HUES48 (cell line): Measurements from ENCODE around the gene RAPGEF5.

Experiments used
- H3K27ac ChIP-seq: one replicate; pipeline ENCODE4 v1.7.0; 2013; ENCODE audit warnings: low read depth, low read length, inconsistent platforms
- H3K27me3 ChIP-seq: 2 replicates; pipeline ENCODE4 v1.6.1; 2013; ENCODE audit warnings: mild to moderate bottlenecking, low read length; ENCODE audit not compliant: control insufficient read depth, insufficient read depth
- H3K36me3 ChIP-seq: 2 replicates; pipeline ENCODE4 v1.6.1; 2013; ENCODE audit warnings: low read length; ENCODE audit not compliant: control insufficient read depth, insufficient read depth
- H3K4me1 ChIP-seq: 2 replicates; pipeline ENCODE4 v1.6.1; 2013; ENCODE audit warnings: mild to moderate bottlenecking, low read length; ENCODE audit not compliant: control insufficient read depth, insufficient read depth
- H3K4me3 ChIP-seq: 2 replicates; pipeline ENCODE4 v1.5.1; 2013; ENCODE audit warnings: mild to moderate bottlenecking, low read depth, low read length
- H3K9ac ChIP-seq: 2 replicates; pipeline ENCODE4 v1.6.1; 2013; ENCODE audit warnings: mild to moderate bottlenecking, low read depth, low read length, moderate library complexity
- H3K9me3 ChIP-seq: 2 replicates; pipeline ENCODE4 v1.6.1; 2013; ENCODE audit warnings: low read length; ENCODE audit not compliant: control insufficient read depth, insufficient read depth

Gene RAPGEF5

GRCh38 chr7:22238354-22239311, 118.3 kb downstream of the RAPGEF5 start:
- H3K36me3 ChIP-seq: no peaks in the 10 kb centered on the region
- H3K27me3 ChIP-seq: no peaks in the 10 kb centered on the region
- H3K9me3 ChIP-seq: no peaks in the 10 kb centered on the region
- H3K9ac ChIP-seq: no peak overlapping the region
- H3K4me1 ChIP-seq: peaks cover 10% of the 10 kb centered on the region; the same call in 1 of the 2 replicates
- no peak overlapping the region for H3K4me3 ChIP-seq
- H3K27ac ChIP-seq: no peak overlapping the region

- Histone ChIP-seq H3K9ac (no peak overlapping the region), H3K27ac (no peak overlapping the region), H3K4me1 (peaks cover 6% of the 10 kb centered on the region; the same call in 1 of the 2 replicates), H3K9me3 (no peaks in the 10 kb centered on the region), H3K27me3 (no peaks in the 10 kb centered on the region), H3K4me3 (no peak overlapping the region), H3K36me3 (no peaks in the 10 kb centered on the region)
These were observed 121.8 kb downstream of the RAPGEF5 start for GRCh38 chr7:22235134-22235533.

GRCh38 chr7:22234227-22234626, 122.7 kb downstream of the RAPGEF5 start:
- Histone ChIP-seq H3K36me3 (no peaks in the 10 kb centered on the region), H3K27me3 (no peaks in the 10 kb centered on the region), H3K9ac (no peak overlapping the region), H3K27ac (no peak overlapping the region), H3K4me1 (peaks cover 6% of the 10 kb centered on the region; the same call in 1 of the 2 replicates), H3K4me3 (no peak overlapping the region), H3K9me3 (no peaks in the 10 kb centered on the region)

GRCh38 chr7:22231806-22232205, 125.1 kb downstream of the RAPGEF5 start:
- Histone ChIP-seq H3K4me1 (peaks cover 6% of the 10 kb centered on the region; the same call in 1 of the 2 replicates), H3K36me3 (no peaks in the 10 kb centered on the region), H3K27me3 (no peaks in the 10 kb centered on the region), H3K27ac (no peak overlapping the region), H3K4me3 (no peak overlapping the region), H3K9ac (no peak overlapping the region), H3K9me3 (no peaks in the 10 kb centered on the region)

- Histone ChIP-seq H3K36me3 (no peaks in the 10 kb centered on the region), H3K9me3 (no peaks in the 10 kb centered on the region)
These were observed 125.8 kb downstream of the RAPGEF5 start for GRCh38 chr7:22231141-22231540.

GRCh38 chr7:22230238-22230637, 126.7 kb downstream of the RAPGEF5 start:
- Histone ChIP-seq H3K9ac (no peak overlapping the region), H3K4me1 (peaks cover 6% of the 10 kb centered on the region; the same call in 1 of the 2 replicates), H3K9me3 (no peaks in the 10 kb centered on the region)

More at GRCh38 chr7:22231141-22231540, 125.8 kb downstream of the RAPGEF5 start:
- H3K4me1 ChIP-seq: peaks cover 6% of the 10 kb centered on the region; the same call in 1 of the 2 replicates
- H3K9ac ChIP-seq: no peak overlapping the region
- H3K4me3 ChIP-seq: no peak overlapping the region
- no peaks in the 10 kb centered on the region for H3K27me3 ChIP-seq
- H3K27ac ChIP-seq: no peak overlapping the region

GRCh38 chr7:22229148-22229547, 127.8 kb downstream of the RAPGEF5 start:
- peaks cover 1% of the 10 kb centered on the region; the same call in 1 of the 2 replicates for H3K4me1 ChIP-seq

More at GRCh38 chr7:22230238-22230637, 126.7 kb downstream of the RAPGEF5 start:
- Histone ChIP-seq H3K27me3 (no peaks in the 10 kb centered on the region), H3K36me3 (no peaks in the 10 kb centered on the region), H3K4me3 (no peak overlapping the region), H3K27ac (no peak overlapping the region)

GRCh38 chr7:22223807-22224206, 133.1 kb downstream of the RAPGEF5 start:
- Histone ChIP-seq H3K27me3 (no peaks in the 10 kb centered on the region), H3K36me3 (no peaks in the 10 kb centered on the region), H3K4me1 (no peaks in the 10 kb centered on the region), H3K9ac (no peak overlapping the region), H3K9me3 (no peaks in the 10 kb centered on the region), H3K4me3 (no peak overlapping the region), H3K27ac (no peak overlapping the region)

More at GRCh38 chr7:22229148-22229547, 127.8 kb downstream of the RAPGEF5 start:
- H3K9ac ChIP-seq: no peak overlapping the region
- no peak overlapping the region for H3K4me3 ChIP-seq
- no peaks in the 10 kb centered on the region for H3K36me3 ChIP-seq
- H3K9me3 ChIP-seq: no peaks in the 10 kb centered on the region
- H3K27ac ChIP-seq: no peak overlapping the region
- no peaks in the 10 kb centered on the region for H3K27me3 ChIP-seq

GRCh38 chr7:22220941-22221340, 136.0 kb downstream of the RAPGEF5 start:
- H3K4me3 ChIP-seq: no peak overlapping the region
- no peaks in the 10 kb centered on the region for H3K36me3 ChIP-seq
- H3K27ac ChIP-seq: no peak overlapping the region
- H3K4me1 ChIP-seq: no peaks in the 10 kb centered on the region
- no peaks in the 10 kb centered on the region for H3K27me3 ChIP-seq
- no peaks in the 10 kb centered on the region for H3K9me3 ChIP-seq
- no peak overlapping the region for H3K9ac ChIP-seq

- H3K9me3 ChIP-seq: no peaks in the 10 kb centered on the region
- H3K4me3 ChIP-seq: no peak overlapping the region
- H3K4me1 ChIP-seq: no peaks in the 10 kb centered on the region; the same call in 1 of the 2 replicates
- H3K36me3 ChIP-seq: no peaks in the 10 kb centered on the region
- no peak overlapping the region for H3K9ac ChIP-seq
- H3K27me3 ChIP-seq: no peaks in the 10 kb centered on the region
- no peak overlapping the region for H3K27ac ChIP-seq
These were observed 137.0 kb downstream of the RAPGEF5 start for GRCh38 chr7:22219739-22220493.
